Measurements from ENCODE around the gene NBAS.
"Not testable (repeated sequence)": the region's sequence is repeated elsewhere in the genome, so short reads cannot be mapped to it uniquely, and the experiment has no call there.

NBAS gene

DNA sequence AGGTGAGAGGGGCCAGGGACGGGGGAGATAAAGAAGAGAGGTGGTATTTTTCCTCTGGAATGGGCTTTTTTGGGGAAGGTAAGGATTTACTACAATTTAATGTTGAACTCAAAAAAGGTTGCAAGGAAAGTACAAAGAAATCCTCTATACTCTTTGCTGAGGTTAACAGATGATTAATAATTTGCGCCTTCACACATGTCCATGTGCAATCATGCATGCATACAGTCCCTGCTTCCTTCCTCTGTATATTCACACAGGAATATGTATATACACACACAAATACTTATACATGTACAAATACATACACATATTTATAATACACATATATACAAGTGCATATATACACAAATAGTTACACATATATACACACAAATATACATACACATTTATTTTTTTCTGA is 193.4 kb downstream of the NBAS start:
- DNase-seq (ENCODE audit: low spot score) (no peak), FAIRE-seq (no peak)

DNA sequence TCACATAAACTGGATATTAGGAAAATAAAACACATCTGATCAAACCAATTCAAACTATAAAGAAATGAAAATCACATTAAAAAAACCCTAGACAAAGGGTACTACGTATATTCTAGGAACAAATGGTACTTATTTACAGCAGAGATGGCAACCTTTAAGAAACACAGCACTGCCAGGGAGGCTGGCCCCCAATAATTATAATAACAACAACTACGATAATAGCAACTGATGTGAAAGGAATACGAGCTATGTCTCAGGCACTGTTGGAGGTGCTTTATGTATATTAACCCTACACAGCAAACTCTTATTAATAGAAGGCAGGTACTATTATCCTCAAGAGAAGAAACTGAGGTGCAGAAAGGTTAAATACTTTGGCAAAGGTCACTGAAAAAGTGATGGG is 193.9 kb downstream of the NBAS start:
- no peak for FAIRE-seq
- no peak for DNase-seq (ENCODE audit: low spot score)

DNA sequence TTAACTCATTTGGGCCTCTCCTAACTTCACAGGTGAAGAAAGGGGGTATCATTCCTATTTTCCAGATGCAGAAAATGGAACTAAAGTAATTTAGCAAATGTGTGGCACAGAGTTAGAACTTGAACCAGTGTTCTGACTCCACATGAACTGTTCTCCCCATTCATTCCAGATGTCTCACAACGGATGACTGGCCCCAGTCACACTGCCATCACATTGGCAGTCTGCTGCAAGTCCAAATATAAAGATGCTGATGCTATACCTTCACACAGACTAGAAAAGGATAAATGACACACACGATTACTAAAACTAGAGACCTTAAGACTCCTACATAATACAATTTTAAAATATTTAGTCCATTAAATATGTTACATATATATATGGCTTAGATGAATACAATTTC is 195.7 kb downstream of the NBAS start:
- DNase-seq (ENCODE audit: low spot score) (no peak), FAIRE-seq (no peak)

DNA sequence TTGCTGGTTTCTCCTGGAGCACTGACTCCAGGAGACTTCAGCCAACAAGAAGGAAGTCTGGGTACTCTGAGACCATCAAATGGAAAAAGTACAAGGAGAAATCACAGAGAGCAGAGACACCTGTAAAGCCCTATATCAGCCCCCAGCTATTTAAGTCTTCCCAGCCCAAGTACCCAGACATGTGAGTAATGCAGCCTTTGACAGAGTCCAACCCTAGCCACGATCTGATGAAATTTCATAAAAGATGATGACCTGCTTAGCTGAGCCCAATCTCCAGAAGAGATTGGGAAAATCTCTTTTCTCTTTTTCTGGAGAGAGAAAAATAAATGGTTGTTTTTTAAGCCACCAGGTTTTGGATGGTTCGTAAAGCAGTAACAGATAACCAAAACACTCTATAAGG is 196.6 kb downstream of the NBAS start:
- DNase-seq (ENCODE audit: low spot score) (no peak), FAIRE-seq (no peak)

DNA sequence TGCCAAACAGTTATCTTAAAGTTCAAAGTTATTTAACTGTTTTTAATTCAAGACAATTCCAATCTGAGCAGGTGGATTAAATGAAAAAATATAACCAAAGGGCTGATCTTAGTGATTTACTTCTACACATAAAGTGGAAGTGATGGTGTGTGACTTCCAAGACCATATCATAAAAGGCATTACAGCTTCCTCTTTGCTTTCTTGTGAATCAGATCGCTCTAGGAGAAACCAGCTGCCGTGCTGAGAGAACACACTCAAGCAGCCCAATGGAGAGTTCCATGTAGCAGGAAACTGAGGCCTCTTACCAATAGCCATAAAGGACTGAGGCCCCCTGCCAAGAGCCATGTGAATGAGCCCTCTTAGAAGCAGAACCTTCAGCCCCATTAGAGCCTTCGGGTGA is 197.4 kb downstream of the NBAS start:
- FAIRE-seq (no peak), DNase-seq (ENCODE audit: low spot score) (no peak)

DNA sequence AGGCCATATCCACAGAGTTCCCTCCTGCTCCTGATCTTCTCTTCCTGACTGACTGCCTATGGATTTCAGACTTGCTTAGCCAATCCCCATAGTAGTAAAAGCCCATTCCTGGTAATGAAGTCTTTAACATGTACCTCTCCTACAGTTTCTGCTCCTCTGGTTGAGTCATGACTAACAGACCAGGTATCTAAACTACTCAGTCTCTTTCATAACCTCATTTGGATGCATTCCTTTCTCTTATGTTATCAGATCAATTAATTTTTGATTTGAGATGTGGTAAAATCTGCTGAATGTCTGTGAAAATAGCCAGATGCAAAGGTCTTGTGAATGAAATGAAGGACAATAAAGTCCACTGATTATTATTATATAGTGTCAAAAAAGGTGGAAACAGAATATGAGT is 198.0 kb downstream of the NBAS start:
- DNase-seq (ENCODE audit: low spot score): no peak
- FAIRE-seq: no peak

DNA sequence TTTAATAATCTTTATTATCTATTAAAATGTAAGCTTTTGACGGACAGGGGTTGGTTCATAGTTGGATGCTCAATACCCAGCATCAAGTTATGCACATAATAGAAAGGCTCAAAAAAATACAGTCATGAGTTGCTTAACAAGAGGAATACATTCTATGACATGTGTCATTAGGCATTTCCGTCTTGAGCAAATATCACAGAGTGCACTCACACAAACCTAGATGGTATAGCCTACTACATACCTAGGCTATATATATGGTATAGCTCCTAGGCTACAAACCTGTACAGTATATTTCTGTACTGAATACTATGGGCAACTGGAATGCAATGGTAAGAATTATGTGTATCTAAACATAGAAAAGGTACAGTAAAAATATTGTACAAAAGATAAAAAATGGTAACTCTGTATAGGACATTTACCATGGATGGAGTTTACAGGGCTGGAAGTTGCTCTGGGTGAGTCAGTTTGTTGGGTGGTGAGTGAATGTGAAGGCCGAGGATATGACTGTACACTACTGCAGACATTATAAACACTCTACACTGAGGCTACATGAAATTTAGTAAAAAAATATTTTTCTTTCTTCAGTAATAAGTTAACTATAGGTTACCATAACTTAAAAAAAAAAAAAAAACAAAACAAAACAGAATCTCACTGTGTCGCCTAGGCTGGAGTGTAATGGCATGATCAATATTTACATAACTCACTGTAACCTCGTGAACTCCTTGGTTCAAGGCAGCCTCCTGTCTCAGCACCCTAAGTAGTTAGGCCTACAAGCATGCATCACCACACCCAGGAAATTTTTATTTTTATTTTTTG is 201.2 kb downstream of the NBAS start:
- no peak for FAIRE-seq
- DNase-seq (ENCODE audit: low spot score): no peak

DNA sequence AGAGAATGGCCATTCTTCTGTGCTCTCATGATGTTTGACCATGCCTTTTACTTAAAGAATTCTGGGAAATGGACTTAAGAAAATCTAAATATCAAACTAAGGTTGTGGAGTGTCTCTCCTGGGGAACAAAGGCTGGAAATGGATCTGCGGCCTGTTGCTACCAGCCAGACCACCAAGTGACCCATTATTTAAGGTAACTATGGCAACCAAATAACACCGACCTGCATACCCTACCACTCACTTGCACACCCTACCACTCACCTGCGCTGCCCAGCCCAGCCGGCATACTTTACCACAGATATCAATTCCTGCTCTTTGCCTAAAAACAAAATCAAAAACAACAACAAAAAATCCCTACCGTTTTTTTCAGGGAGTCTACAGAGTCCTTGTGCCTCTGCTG is 203.2 kb downstream of the NBAS start:
- no peak for FAIRE-seq

DNA sequence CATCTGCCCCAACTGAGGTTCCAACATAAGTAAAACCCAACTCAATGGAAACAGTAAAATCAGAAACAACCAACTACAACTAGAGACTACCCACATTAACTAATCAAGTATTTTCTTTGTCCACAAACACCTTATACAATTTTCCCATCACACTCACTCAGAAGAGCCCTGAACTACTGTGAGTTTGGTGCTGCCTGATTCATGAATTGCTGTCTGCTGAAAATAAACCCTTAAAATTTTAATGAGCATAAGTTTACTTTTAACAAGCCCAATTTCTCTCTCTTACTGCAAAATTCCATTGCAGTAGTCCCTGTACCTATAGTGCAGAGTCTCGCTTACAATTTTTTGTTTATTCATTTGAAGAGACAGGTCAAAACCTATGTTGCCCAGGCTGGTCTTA is 203.9 kb downstream of the NBAS start:
- DNase-seq (ENCODE audit: low spot score): no peak
- no peak for FAIRE-seq

More for the DNA sequence above, 203.2 kb downstream of the NBAS start:
- DNase-seq (ENCODE audit: low spot score): no peak

DNA sequence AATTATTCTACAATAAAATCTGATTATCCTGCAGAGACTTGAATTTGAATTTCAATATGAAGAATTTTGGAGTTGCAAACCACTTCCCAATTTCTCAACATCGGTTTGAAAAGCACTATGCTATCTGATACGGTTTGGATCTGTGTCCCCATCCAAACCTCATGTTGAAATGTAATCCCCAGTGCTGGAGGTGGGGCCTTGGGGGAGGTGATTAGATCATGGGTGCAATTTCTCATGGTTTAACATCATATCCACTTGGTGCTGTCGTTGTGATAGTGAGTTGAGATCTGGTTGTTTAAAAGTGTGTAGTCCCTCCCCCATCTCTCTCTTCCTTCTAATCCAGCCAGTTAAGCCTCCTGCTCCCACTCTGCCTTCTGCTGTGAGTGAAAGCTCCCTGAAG is 205.7 kb downstream of the NBAS start:
- DNase-seq (ENCODE audit: low spot score) (no peak), FAIRE-seq (no peak)

DNA sequence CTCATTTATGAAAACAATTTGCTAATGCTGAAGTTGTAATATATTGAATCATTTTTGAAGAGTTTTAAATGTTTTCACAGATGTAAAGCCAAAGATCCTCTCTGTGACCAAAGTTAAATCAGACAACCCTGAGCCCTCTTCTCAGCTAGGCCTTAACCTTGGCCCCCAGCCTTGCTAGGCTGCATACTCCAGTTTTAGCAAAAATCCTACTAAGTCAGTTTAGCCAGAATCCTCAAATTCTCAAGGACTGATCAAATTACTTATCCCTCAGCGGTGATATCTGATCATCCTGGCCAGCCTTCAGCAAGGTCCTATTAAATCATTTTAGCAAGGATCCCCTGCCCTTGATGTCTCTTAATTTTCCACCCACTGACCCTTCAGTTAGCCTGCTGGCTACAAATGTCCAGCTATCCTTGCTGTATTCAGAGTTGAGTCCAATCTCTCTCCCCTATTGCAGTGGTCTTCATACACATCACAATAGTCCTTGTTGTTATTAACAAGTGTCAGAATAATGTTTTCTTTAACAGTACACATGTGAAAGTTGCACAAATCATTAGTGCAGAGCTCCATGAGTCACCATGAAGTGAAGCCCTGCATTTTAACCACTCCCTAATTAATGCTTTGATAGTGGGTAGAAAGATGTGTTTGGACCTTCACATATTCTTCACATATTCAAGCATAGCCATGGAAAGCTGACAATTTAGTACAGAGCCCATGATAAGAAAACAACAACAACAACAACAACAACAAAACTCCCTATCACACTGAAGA is 206.4 kb downstream of the NBAS start:
- no peak for DNase-seq (ENCODE audit: low spot score)
- no peak for FAIRE-seq

DNA sequence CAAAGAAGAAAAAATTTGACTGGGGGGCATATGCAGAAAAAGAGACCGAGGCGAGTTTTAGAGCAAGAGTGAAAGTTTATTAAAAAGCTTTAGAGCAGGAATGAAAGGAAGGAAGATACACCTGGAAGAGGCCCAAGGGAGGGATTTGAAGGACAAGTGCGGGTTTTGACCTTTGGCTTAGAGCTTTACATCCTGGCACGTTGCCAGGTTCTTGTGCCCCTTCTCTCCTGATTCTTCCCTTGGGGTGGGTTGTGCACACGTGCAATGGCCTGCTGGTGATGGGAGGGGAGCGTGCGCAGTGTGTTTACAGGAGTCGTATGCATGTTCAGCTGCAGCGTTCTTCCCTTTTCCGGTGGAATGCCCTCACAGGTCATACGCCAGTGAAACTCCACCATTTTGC is 208.8 kb downstream of the NBAS start:
- no peak for FAIRE-seq
- DNase-seq (ENCODE audit: low spot score): no peak

DNA sequence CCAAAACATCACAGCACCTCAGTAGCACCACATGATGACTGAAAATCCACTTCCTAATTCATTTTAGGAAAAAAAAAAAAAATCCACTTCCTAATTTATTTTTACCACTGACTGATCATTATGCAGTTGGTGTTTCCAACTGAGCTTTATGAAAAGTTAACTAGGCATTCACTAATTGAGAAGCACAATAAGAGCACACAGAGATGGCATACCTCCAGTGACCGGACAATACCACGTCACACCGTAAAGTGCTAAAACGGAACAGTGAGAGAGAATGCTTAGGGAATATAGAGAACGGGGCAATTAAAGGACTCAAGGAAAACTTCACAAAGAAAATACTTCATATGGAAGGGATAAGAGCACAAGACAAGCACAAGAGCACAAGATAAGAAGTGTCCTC is 212.5 kb downstream of the NBAS start:
- FAIRE-seq (no peak), DNase-seq (ENCODE audit: low spot score) (no peak)

DNA sequence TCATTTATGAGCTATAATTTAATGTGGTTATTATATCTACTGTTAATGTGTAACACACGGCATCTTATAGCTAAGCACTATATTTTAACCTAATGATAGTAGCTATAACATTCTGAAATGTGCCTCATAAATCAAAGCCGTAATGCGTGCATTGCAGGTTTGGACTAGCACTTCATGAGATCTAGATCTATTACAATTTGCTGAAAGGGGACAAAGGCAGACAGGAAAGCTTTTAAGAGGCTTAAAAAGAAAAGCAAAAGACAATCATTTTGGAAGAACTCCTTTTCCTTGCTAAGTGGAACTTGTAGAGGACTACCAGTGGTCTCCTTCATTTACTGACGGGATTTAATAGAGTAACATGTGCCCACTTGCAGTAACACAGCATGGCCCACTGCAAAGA is 213.1 kb downstream of the NBAS start:
- FAIRE-seq (no peak), DNase-seq (ENCODE audit: low spot score) (no peak)

DNA sequence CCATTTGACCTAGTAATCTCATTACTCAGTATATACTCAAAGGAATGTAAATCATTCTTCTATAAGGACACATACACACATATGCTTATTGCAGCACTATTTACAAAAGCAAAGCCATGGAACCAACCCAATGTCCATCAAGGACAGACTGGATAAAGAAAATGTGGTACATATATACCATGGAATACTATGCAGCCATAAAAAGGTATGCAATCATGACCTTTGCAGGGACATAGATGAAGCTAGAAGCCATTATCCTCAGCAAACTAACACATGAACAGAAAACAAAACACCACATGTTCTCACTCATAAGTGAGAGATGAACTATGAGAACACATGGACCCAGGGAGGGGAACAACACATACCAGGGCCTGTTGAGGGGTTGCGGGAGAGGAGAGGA is 214.5 kb downstream of the NBAS start:
- no peak for FAIRE-seq
- DNase-seq (ENCODE audit: low spot score): no peak

DNA sequence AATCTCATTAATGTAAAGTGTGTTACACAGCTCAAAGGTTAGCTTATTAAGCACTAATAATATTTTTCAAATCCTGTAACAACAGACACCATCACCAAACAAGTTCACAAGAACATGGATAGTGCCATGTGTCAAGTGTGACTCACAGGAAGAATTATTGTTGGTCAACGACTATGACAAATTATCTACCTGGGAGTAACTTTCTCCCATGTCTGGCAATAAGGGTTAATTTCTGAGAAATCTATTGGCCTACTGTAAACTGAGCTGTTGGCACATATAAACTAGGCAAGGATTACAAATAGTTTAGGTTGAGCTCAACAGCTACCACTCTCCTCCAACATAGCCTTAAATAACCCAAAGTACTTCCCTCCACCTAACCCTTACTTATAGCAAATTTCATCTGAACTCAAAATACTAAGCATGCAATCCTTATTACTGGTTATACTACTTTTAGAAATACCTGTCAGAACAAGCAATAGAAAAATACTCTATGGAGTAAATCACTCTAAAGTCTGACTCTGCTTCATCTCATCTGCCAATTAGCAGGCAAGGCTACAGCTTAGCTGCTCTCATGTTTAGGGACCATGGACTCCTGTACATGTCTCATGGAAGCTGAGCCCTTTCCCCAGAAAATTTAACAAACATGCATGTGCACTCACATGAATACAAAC is 223.0 kb downstream of the NBAS start:
- DNase-seq (ENCODE audit: low spot score) (no peak), FAIRE-seq (no peak)

DNA sequence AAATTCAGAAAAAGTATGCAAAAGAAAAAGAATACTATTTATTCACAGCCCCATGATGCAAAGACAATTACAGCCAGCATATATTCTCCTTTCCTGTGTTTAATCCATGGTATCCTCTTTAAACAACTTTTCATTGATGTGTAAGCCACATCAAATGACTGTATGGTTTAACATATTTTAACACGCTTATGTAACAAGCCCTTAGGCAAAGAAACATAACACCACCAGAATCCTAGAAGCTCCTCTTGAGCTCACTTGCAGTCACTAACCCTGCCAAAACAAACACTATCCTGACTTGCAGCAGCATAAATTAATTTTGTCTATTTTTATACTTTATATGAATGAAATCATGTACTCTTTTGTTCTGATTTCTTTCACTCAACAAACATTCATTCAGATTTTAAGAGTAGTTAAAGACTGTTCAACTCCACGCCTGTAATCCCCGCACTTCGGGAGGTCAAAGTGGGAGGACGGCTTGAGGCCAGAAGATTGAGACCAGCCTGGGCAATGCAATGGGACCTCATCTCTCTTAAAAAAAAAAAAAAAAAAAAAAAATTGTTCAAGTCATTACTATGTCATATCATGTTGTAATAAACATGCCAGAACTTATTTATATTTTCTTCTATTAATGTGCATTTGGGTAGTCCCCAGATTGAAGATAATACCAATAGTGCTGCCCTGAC is 226.3 kb downstream of the NBAS start:
- no peak for FAIRE-seq
- no peak for DNase-seq (ENCODE audit: low spot score)

DNA sequence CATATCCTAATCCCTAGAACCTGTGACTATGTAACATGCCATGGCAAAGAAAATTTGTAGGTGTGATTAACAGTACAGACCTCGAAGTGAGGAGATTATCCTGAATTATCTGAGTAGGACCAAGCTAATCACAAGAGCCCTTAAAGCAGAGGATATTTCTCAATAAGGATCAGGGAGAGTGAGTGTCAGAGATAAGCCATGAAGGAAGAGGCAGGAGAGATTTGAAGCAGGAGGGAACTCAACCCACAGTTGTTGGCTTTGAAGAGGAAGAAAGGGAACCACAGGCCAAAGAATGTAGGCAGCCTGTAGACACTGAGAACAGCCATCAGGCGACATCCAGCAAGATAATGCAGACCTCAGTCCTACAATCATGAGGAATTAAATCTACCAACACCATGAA is 229.3 kb downstream of the NBAS start:
- no peak for FAIRE-seq
- DNase-seq (ENCODE audit: low spot score): no peak

DNA sequence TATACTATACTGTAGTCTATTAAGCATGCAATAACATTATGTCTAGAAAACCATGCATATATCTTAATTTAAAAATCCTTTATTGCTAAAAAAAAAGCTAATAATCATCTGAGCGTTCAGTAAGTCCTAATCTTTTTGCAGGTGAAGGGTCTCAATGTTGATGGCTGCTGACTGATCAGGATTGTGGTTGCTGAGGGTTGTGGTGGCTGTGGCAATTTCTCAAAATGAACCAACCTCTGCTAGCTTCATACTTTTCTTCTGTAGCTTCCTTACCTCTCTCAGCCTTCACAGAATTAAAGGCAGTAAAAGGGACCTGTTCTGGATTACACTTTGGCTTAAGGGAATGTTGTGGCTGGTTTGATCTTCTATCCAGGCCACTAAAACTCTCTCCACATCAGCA is 235.8 kb downstream of the NBAS start:
- DNase-seq (ENCODE audit: low spot score) (no peak), FAIRE-seq (no peak)

DNA sequence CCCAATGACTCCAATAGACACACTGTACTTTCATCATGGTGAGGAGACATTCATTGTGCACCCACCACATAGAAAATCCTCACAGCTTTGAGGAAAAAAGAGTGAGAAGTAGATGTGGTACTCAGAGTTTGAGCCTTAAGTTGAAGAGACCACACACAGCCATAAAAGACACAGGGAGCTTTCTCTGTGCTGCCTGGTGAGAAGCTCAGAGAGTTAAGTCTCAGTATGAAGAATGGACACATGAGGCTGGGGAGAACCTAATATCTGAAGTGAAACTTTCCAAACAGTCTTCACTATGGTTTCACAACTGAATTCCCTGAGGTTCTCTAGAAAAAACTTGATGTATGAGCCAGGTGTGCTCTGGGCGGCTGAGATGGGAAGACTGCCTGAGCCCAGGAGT is 237.9 kb downstream of the NBAS start:
- FAIRE-seq (no peak), DNase-seq (ENCODE audit: low spot score) (no peak)

DNA sequence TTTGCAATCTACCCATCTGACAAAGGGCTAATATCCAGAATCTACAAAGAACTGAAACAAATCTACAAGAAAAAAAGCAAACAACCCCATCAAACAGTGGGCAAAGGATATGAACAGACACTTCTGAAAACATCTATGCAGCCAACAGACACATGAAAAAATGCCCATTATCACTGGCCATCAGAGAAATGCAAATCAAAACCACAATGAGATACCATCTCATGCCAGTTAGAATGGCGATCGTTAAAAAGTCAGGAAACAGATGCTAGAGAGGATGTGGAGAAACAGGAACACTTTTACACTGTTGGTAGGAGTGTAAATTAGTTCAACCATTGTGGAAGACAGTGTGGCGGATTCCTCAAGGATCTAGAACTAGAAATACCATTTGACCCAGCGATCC is 239.7 kb downstream of the NBAS start:
- FAIRE-seq; DNase-seq (ENCODE audit: low spot score): not testable (repeated sequence)

DNA sequence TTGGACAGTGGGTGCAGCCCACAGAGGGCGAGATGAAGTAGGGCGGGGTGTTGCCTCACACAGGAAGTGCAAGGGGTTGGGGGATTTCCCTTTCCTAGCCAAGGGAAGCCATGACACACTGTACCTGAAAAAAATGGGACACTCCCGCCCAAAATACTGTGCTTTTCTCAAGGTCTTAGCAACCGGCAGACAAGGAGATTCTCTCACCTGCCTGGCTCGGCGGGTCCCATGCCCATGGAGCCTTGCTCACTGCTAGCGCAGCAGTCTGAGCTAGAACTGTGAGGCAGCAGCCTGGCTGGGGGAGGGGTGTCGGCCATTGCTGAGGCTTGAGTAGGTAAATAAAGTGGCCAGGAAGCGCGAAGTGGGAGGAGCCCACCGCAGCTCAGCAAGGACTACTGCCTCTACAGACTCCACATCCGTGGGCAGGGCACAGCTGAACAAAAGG is 244.7 kb downstream of the NBAS start:
- FAIRE-seq: no peak

More for the DNA sequence above, 244.7 kb downstream of the NBAS start:
- DNase-seq (ENCODE audit: low spot score): no peak
